VCaP (cell line): ENCODE results near the gene FAM149B1.

Experiments used
- H3K27ac ChIP-seq: fragments of 450-650 bp; 2 replicates; pipeline ENCODE4 v1.5.1; 2017
- TF ChIP-seq, protein P1 (sequence below): fragments of 450-650 bp; conservative IDR thresholded peaks from 2 replicates; pipeline ENCODE4 v1.5.1; 2017; ENCODE audit warnings: mild to moderate bottlenecking, moderate library complexity

The FAM149B1 gene

DNA sequence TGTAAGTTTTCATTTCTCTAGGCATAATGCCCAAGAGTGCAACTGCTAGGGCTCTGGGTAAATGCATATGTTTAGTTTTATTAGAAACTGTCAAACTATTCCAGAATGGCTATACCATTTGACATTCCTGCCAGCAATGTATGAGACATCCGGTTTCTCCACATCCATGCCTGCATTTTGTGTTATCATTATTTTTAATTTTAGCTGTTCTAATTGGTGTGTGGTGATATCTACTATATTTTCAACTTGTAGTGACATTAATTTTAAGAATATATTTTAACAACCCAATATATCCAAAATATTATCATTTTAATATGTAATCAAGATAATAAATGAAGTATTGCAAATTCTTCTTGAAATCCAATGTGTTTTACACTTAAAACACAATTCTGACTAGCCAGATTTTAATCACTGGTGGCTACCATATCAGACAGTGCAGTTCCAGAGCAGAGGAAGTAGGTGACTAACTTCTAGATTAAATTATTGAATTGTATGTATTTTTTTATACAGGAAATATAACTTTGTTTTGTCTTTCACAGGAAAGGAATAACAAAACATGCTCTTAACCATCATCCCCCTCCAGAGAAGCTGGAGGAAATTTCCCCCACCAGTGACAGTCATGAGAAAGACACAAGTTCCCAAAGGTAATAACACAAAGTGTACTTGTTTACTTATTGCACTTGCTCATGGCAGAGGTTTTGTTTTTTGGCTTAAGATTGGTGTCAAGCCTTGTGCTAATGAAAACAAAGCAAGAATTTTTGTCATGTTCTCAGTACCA, 6.4 kb downstream of the FAM149B1 start:
- H3K27ac ChIP-seq, result no peak overlapping the region
- TF ChIP-seq, protein P1, sequence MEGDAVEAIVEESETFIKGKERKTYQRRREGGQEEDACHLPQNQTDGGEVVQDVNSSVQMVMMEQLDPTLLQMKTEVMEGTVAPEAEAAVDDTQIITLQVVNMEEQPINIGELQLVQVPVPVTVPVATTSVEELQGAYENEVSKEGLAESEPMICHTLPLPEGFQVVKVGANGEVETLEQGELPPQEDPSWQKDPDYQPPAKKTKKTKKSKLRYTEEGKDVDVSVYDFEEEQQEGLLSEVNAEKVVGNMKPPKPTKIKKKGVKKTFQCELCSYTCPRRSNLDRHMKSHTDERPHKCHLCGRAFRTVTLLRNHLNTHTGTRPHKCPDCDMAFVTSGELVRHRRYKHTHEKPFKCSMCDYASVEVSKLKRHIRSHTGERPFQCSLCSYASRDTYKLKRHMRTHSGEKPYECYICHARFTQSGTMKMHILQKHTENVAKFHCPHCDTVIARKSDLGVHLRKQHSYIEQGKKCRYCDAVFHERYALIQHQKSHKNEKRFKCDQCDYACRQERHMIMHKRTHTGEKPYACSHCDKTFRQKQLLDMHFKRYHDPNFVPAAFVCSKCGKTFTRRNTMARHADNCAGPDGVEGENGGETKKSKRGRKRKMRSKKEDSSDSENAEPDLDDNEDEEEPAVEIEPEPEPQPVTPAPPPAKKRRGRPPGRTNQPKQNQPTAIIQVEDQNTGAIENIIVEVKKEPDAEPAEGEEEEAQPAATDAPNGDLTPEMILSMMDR, result no peak

DNA sequence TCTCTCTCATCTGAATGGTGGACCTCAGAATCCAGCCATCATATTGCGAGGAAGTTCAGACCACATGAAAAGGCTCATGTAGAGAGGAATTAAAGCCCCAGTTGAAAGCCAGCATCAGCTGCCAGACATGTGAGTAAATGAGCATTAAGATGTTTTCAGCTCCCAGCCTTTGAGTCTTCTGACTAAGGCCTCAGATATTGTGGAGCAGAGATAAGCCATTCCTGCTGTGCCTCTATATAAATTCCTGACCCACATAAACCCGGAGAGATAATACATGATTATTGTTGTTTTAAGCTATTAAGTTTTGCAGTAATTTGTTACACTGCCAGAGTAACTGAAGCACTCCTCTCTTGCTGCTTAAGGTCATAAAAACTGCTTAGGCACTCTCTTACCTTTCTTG, 14.6 kb downstream of the FAM149B1 start:
- TF ChIP-seq, protein P1, result no peak
- no peak overlapping the region for H3K27ac ChIP-seq

DNA sequence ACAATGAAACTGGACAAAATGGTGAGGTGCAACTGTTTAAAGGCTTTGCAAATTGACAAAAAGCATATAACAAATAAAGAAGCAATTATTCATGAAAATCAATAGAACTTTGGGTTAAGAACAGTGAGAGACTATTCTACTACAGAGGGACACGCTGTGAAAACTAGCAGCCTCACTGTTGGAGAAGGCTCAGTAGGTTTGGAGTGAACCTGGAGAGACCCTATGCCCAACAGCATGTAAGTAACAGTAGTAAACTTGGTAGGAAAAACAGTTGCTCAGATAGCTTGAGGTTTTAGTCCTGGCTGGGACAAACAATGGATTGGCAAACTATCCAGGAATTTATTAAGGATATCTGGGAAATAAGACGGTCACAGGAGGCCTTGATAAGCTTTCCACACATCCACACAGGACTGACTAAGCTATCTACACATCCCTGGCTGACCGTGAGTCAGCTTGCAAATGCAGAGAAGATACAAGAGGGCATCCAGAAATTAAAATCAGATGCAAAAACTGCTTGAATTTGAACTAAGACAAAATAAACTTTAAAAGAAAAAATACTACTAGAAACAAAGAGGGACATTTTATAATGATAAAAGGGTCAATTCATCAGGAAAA, 15.9 kb downstream of the FAM149B1 start:
- no peak overlapping the region for H3K27ac ChIP-seq
- TF ChIP-seq, protein P1, result no peak

DNA sequence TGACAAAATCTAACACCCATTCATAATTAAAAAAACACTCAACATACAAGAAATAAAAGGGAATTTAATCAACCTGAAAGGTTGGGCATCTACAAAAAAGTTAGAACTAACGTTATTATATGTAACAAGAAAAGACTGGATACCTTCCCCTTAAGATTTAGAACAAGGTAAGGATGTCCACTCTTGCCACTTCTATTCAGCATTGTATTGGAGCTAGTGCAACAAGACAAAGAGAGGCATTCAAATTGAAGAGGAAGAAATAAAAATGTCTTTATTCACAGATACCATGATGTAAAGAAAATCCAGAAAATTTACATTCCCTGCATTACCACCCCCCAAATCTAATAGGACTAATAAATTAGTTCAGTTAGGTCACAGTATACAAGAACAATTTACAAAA, 18.3 kb downstream of the FAM149B1 start:
- TF ChIP-seq, protein P1, result no peak
- no peak overlapping the region for H3K27ac ChIP-seq

- H3K27ac ChIP-seq, result no peak overlapping the region
- TF ChIP-seq, protein P1, result no peak
Observed at GRCh38 chr10:73190188-73190587, 22.3 kb downstream of the FAM149B1 start.

DNA sequence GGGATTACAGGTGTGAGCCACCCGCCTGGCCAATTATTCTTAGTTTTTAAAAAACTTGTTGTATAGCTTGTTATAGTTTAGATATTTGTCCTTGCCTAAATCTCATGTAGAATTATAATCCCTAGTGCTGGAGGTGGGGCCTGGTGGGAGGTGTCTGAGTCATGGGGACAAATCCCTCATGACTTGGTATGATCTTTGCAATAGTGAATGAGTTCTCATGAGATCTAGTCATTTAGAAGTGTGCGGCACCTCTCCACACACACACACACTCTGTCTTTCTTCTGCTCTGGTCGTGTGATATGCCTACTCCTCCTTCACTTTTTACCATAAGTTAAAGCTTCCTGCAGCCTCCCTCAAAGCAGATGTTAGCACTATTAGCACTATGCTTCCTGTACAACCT, 37.2 kb downstream of the FAM149B1 start:
- TF ChIP-seq, protein P1, result no peak
- no peak overlapping the region for H3K27ac ChIP-seq

GRCh38 chr10:73205890-73206289, 38.0 kb downstream of the FAM149B1 start:
- TF ChIP-seq, protein P1, result no peak
- H3K27ac ChIP-seq, result no peak overlapping the region
